HuH-7 (cell line): ENCODE measurements around the gene RALY.

Experiments used
- DNase-seq: peaks from one replicate; pipeline ENCODE4 v3.0.0; 2011; ENCODE audit warnings: low spot score

The RALY gene

DNA sequence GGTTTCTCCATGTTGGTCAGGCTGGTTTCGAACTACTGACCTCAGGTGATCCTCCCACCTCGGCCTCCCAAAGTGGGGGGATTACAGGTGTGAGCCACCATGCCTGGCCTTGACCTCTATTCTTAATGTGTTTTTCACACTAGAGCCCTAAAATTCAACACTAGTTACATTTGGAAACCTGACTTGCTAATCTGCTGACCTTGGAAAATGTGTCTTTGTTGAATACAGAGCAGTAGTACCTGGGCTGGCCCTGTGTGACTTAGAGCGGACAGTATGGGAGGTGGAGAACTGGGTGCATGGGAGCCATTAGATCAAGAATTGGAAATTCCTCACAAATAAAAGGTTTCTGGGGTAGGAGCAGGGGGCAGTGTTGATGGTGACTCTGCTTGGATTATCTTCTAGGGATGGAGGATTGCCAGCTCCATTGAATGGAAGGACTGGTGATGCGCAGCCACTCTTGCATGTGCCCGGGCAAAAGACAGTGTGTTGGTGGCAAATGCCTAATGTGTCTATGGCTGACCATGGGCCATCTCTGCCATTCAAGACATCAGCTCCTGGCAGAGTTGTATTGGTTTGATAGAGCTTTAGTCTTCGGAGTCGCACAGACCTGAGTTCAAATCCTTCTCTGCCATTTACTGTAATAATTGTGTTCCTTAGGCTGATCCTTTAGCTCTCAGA is 53.4 kb downstream of the RALY start:
- DNase-seq = no peak

DNA sequence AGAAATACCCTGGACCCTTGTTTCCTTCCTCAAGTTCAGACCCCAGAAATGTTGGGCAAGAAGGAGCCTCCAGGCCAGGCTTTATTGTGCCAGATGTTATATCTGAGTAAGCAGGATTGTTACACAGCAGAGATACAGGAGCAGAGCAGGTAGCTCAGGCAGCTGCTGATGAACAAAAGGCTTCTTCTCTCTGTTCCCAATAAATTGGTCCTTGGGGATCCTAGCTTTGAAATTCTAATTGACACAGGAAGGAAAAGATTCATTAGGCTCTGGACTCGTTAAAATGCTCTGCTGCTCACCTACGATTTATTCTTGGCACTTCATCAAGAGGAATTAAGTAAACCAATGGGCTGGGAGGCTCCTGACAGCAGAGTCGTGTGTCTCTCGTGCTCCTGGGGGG is 54.2 kb downstream of the RALY start:
- no peak for DNase-seq

DNA sequence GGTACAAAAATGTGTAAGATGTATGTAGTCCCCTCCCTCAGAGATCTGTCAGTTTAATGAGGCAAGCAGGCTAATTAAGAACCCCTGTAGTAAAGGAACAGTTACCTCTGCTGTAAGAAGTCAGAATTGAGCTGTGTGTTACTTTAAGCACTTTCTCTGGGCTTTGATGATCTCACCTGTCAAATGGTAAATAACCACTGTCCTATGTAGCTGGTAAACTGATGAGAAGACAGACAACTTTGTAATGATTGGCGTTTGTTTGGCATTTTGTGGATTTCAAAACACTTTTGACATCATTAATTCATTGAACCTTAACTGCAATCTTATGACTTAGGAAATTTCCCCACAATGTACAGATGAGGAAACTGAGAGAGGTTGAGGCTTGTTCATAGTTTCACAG is 55.7 kb downstream of the RALY start:
- DNase-seq = no peak

DNA sequence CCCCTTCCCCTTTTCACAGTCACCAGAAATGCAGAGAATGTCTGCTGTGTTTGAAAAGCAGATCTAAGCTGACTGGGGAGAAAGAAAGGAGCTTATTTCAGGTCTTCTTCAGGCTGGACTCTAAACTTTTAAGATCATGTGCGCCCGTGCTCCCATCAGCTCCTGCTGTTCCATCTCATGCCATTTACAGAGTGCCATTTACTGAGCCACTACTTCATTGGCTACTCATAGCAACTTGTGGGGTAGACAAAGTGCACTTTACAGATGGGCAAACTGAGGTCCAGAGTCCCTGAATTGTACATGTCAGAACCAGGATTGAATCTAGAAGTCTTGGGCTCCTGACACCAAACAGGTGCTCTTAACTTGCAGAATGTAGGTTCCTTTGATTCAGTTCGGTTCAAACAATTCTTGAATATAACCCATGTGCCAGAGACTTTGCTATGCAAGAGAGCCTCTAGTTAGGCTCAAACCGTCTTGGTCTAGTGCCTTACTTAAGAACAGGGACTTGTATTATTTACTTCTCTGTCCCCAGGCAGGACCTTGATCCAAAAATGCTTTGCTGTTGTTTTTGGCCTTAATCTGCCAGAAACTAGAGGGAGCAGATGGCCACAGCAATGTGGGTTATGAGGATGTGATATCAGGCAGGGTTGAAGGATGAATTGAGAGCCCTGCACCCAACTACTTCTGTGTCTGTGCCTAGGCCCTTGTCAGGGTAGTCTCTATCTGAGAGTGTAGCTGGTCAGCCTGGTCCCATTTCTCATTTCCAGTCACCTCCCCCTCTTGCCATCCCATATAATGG is 56.4 kb downstream of the RALY start:
- DNase-seq = no peak

DNA sequence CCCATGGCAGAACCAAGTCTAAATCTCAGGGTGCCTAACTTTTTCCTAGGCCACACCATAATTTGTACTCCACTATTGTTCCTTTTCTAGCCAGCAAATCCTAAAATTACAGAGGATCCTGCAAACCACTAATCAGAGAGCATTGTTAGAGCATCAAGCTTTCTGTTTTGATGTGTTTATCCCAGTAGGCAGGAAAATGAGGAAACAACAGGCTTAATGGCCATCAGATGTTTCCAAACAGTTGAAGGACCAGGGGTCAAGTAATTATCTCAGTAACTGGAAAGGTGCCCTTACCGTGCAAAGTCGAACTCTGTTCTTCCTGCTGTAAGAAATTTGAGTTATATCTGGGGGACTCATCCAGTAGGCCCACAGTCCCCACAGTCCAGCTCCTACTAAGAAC is 58.7 kb downstream of the RALY start:
- no peak for DNase-seq

DNA sequence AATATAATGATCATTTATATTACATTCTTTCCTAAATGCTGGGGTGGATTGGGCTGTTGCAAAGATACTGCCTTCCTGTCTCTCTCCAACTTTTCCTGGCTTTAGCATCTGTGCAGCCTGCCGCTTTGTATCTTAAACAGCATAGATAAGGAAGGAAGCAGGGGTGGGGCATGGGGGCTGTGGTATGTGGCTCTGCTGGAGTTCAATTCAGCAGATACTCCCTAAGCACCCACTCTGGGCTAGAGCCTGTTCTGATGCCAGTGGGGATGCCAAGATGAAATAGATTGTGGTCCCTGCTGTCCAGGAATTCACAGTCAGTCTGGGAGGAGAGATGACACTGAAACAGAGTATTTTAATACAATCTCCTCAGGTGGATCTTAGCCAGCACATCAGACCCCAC is 61.6 kb downstream of the RALY start:
- DNase-seq = no peak

DNA sequence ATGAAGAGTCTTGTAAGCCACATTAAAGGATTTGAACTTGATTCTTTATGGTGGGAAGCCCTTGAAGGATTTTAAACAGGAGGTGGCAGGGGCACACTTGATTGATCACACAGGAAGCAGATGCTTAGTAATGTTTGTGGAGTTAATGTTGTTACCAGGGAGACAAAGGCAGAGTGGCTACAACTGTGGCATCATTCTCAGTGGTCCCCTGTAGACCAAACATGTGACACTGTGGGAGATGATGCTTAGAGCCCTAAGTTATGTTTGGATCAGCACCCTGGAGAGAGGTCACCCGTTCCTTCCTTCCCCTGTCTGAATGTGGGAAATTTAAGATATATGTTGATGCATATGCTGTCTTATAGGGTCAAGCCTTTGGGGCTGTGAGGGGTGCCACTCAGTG is 65.1 kb downstream of the RALY start:
- no peak for DNase-seq

DNA sequence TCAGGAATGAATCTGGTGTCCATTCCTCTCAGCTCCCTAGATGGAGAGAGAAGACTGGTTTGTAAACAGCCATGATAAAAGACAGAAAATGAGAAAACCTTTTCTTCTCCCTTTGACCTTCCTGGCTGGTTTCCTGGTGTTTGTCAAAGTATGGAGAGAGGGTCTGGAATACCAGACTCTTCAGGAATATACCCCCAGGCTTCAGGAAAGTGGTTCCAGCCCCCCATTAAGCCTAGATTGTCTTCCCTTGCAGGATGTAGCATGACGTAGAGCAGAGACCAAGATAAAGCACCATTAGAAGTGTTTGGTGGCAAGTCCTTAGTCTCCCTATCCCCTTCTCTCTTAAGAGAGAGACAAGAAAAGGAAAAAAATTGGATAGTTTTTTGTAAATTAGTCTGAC is 67.3 kb downstream of the RALY start:
- DNase-seq = no peak

DNA sequence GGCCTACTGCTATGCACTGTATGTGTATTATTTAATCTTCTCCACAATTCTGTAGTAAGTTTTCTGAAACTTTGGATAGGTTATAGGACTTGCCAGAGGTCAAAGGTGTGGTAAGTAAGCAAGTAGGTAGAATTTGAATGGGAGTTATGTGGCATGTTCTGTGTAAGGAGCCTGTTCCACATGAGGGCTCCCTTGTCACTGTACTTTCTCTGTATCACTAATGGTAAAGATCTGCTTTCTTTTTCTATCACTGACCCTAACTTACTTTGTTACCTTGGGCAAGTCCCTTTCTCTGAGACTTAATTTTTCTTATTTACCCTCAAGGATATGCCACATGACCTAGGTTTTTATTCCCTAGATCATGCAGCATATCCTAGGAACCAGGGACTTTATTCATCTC is 68.0 kb downstream of the RALY start:
- DNase-seq = no peak

DNA sequence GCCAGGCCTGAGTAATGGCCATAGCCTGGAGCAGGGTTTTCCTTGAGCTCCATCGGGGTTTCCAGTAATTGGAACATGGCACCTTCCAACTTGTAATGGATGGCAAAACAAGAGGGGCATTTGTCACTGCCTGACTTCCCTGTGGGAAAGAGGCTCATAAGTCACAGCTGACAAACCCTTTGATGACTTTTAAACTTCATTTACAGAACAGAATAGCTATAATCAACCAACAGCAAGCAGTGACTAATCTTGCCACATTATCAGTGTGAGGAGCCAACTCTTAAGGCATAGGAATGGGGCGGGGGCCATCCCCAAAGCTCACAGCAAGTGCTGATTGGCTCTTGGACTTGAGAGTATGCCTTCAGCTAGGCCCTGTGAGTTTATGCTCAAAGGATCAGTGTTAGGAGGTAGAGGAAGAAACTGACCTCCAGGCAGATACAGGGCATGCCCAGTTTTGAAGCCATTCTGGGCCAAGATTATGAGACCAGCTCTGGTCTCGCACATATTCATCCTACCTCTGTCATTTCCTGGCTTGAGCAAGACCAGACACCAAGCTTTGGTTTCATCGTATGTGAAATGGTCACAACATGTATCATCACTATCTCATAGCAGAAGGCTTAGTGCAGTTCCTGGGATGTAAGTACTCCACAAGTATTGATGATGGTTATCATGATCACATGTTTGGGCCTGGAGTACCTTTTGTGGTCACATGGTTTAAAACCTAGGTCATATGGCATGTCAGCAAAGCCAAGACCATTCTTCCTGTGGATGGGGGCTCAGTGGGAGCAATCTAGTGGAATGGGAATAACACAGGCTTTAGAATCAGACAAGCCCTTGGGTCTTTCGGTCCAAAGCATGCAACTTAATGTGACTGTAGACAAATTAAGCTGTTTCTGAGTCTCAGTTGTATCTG is 69.1 kb downstream of the RALY start:
- DNase-seq = no peak

DNA sequence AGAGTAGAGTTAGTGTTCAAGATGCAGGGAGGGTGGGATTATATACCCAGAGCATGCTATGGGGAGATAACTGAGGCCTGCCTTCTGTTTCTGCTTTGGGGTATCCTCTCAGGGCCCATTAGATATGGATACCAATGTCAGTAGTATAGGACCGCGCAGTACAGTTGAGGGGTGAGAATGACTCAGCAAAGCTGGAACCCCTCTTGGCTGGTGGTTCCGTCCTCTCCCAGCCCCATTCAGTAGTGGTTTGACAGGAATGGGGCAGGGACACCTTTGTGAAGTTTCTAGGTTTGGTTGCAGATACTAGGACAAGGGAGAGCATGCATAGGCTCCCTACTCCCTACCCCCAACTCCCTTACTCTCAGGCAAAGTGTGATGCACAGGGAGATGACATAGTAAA is 70.6 kb downstream of the RALY start:
- no peak for DNase-seq

DNA sequence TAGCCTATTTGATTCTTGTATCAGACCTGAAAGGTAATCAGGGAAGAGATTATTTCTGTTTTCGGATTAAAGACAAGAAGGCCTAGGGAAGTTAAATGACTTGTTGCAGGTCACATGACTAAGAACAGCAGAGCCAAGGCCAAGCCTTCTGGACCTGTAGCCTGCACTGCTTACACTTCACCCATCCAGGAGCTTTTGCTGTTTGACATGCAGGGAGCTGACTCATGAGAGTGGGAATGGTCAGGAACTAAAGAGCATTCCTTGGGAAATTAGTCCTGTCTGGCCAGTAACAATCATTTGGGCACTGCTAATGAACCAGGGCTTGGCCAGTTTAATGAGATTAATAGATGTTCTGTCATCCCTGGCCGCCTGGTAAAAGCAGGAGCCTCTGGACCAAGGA is 71.5 kb downstream of the RALY start:
- DNase-seq = no peak

DNA sequence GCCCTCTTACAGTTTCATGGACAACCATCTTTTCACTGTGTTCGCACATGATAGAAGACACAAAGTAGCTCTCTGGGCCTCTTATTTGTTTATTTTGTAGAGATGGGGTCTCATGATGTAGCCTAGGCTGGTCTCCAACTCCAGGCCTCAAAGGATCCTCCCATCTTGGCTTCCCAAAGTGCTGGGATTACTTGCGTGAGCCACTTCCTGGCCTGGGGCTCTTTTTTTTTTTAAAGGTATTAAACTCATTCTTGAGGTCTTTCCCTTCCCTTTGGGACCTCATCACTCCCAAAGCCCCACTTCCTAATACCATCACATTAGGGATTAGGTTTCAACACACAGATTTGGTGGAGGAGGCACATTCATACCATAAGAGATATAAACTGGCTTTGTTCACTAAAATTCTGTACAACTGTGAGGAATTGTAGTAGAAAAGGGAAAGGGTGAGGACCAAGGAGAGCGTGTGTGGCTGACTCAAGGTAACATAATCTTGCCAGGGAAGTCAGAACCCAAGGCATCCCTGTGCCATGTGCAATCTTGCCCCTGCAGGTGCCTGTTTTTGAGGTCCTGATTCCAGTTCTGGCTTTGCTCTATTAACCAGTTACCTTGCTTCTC is 72.9 kb downstream of the RALY start:
- DNase-seq = no peak

DNA sequence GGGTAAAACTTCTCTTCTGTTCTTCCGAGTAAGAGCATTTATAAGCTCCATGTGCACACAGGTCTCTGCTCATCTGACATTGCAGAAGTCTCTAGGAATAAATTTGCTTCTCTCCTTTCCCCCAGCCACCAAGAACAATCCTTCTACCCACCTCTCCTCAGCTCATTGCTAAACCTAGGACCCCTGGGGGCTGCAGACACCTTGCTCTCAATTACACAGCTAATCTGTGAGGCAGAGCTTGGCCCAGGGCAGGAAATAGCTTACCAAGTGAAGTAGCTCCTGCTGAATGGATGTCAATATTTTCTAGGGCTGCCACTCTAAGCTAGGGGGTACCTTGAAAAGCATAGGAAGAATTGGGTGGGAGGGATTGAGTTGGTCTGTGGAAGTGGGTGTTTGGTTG is 74.3 kb downstream of the RALY start:
- no peak for DNase-seq

DNA sequence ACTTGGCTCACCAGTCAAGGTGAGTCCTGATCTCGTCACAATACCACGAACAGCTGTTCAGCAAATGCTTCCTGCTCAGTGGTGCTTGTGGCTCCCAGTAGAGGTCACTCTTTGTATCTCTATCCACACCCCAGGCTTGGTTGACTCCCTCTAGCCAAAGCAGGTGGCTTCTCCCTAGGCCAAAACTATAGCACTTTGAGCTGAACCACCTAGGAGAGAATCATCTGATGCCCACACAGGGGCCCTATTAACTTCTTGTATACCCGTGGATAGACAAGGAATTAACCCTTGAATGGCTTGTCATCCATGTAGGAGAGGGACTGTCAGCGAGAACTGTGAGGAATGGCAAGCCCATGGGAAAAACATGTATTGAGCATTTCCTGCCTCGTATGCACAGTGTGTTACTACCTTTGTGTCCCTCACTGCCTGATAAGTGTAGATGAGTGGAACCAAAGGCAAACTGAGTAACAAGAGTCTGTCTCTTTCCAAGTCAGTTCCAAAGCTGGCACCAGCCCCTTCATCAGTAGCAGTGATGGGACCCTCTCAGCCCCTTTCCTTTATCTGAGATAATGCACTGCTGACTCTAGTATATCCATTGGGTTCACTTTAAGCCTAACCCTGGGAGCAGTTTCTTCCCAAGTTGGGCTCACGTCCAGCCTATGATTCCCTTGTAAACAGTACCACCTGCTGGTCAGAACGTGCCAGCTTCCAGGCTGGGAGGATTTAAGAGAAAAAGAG is 75.8 kb downstream of the RALY start:
- peak; percentile 93 for DNase-seq

DNA sequence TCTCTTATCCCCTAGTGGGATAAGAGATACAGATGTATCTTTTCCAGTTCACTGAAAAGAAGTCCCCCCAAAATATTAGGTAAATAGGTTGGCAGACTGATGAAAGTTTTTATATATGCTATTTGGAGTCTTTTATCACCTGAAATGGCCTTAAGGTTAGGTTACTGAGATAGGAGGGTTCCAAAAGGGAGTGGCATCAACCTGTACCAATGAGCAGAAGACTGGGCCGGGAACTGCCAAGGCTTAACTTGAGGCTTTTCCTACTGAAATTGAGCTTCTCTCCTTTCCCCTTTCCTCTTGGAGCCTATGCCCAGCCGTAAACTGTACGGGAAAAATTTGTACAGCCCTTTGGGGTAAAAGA is 76.3 kb downstream of the RALY start:
- no peak for DNase-seq

DNA sequence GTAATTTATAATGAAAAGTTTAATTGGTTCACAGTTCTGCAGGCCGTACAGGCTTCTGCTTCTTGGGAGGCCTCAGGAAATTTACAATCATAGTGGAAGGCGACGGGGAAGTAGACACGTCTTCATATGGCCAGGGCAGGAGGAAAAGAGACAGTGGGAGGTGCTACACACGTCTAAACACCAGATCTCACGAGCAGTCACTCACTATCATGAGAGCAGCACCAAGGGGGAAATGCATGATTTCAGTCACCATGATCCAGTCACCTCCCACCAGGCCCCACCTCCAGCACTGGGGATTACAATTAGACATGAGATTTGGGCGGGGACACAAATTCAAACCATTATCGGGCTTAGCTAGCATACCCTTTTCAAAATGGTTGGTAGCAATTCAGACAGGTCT is 77.1 kb downstream of the RALY start:
- no peak for DNase-seq

DNA sequence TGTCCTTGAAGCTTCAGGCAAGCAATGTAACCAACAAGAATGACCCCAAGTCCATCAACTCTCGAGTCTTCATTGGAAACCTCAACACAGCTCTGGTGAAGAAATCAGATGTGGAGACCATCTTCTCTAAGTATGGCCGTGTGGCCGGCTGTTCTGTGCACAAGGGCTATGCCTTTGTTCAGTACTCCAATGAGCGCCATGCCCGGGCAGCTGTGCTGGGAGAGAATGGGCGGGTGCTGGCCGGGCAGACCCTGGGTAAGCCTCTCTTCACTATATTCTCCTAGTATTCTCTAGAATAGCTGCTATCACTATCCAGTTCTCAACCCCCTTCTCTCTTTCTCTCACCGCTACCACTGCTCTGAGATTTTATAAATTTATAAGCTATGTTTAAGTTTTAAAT is 78.4 kb downstream of the RALY start:
- DNase-seq = no peak

DNA sequence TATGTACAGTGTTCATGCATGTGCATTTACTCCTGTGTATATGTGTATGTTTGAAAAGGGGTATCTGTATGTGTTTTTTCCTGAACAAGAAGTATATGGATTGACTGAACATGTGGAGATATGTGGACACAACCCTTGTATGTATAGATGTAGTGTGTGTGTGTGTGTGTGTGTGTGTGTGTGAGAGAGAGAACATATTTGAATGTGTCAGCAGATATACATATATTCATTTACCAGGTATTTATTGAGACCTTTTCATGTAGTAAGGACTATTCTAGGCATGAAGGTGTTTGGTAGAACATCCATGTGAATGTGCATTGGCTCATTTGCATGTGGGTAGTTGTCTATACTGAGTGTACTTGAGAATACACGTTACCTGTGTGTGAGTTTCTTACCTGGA is 79.1 kb downstream of the RALY start:
- DNase-seq = no peak

DNA sequence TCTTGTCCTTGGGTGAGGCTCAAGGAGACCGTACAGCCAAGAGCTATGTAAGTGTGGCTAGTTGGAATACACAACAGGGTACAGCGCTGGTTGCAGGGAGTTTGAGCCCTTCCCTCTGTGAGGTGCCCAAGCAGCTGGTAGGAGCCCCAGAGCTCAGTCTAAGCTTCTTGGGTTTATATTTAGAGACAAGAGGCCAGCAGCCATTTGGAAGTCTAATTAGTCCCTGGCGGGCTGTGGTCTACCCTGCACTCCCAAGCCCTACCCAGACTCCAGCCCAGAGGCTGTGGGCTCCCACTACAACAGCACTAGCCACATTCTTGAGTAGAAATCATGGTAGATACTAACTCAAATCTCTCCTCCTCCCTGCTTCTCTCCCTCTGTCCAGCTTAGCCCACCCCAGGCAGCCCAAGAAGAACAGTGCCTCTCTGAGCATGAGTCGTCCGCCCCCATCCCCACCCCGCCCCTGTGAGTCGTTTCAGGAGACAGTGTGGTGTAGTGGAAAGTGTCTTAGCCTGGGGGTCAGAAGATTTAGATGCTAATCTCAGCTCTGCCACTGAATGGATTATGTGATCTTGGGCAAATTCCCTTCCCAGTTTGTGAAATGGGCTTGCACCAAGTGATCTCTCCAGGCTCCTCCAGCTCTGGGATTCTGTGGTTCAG is 80.5 kb downstream of the RALY start:
- no peak for DNase-seq

DNA sequence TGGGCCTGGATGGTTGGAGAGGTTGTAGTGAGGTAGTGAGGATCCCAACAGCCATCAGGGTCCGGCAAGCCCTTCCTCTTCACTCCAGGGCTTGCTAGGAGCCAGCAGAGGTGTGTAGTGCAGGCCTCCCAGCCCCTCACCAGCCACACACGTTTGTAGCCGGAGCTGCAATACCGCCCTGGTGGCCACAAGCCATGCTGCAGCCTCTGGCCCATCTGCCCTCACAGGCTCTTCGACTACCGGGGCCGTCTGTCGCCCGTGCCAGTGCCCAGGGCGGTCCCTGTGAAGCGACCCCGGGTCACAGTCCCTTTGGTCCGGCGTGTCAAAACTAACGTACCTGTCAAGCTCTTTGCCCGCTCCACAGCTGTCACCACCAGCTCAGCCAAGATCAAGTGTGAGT is 81.9 kb downstream of the RALY start:
- DNase-seq = no peak
